DOHH2 (cell line): ENCODE results near the gene SDC4.

Experiments used
- H3F3A ChIP-seq: fragments of 200-600 bp; sonication (generic), shearing (Covaris generic); 2 replicates; pipeline ENCODE4 v1.6.0; 2016; ENCODE audit warnings: antibody characterized with exemption, mild to moderate bottlenecking; ENCODE audit not compliant: control insufficient read depth, insufficient read depth
- H3K27ac ChIP-seq: fragments of 200-600 bp; sonication (generic); 2 replicates; pipeline ENCODE4 v1.5.1; 2014; ENCODE audit warnings: low read depth, mild to moderate bottlenecking, low read length, moderate library complexity
- H3K27me3 ChIP-seq: fragments of 200-600 bp; sonication (generic); 2 replicates; pipeline ENCODE4 v1.6.1; 2014; ENCODE audit warnings: mild to moderate bottlenecking, low read length, mixed read lengths; ENCODE audit not compliant: control insufficient read depth
- H3K36me3 ChIP-seq: fragments of 200-600 bp; sonication (generic); 2 replicates; pipeline ENCODE4 v1.6.1; 2014; ENCODE audit warnings: mild to moderate bottlenecking, low read length, moderate library complexity, mixed read lengths; ENCODE audit not compliant: control insufficient read depth
- H3K4me1 ChIP-seq: fragments of 200-600 bp; sonication (generic); 2 replicates; pipeline ENCODE4 v1.6.1; 2014; ENCODE audit warnings: mild to moderate bottlenecking, low read length, mixed read lengths; ENCODE audit not compliant: control insufficient read depth
- H3K4me2 ChIP-seq: fragments of 200-600 bp; sonication (generic); 2 replicates; pipeline ENCODE4 v1.6.0; 2014; ENCODE audit warnings: mild to moderate bottlenecking, low read length, moderate library complexity
- H3K4me3 ChIP-seq: fragments of 200-600 bp; sonication (generic); 2 replicates; pipeline ENCODE4 v1.5.1; 2014; ENCODE audit warnings: mild to moderate bottlenecking, low read length, mixed read lengths
- H3K79me2 ChIP-seq: fragments of 200-600 bp; sonication (generic); 2 replicates; pipeline ENCODE4 v1.6.1; 2014; ENCODE audit warnings: mild to moderate bottlenecking, low read length, mixed read lengths; ENCODE audit not compliant: control insufficient read depth
- H3K9me2 ChIP-seq: fragments of 200-600 bp; sonication (generic); replicated peaks from 2 replicates; pipeline ENCODE4 v1.6.1; 2014; ENCODE audit warnings: mild to moderate bottlenecking, low read length, mixed read lengths; ENCODE audit not compliant: control insufficient read depth
- H3K9me3 ChIP-seq: fragments of 200-600 bp; sonication (generic); 2 replicates; pipeline ENCODE4 v1.6.1; 2014; ENCODE audit warnings: antibody characterized with exemption, low read length, mixed read lengths; ENCODE audit not compliant: control insufficient read depth, insufficient read depth
- H4K20me1 ChIP-seq: fragments of 200-600 bp; sonication (generic); 2 replicates; pipeline ENCODE4 v1.6.0; 2014; ENCODE audit warnings: low read depth, mild to moderate bottlenecking, antibody characterized with exemption, low read length, moderate library complexity; ENCODE audit not compliant: control insufficient read depth, insufficient read depth
- CTCF ChIP-seq: fragments of 200-600 bp; sonication (generic); IDR thresholded peaks from one replicate; pipeline ENCODE4 v1.5.1; 2014; ENCODE audit warnings: antibody characterized with exemption, mild to moderate bottlenecking, low read depth, low read length; ENCODE audit not compliant: poor library complexity, severe bottlenecking
- EZH2phosphoT487 ChIP-seq: fragments of 200-600 bp; sonication (generic); IDR thresholded peaks from 2 replicates; pipeline ENCODE4 v1.6.1; 2017; ENCODE audit warnings: borderline replicate concordance, mild to moderate bottlenecking, antibody characterized with exemption, low read length, moderate library complexity, mixed read lengths

SDC4 gene

GRCh38 chr20:45392733-45393132 is 44.5 kb upstream of the SDC4 start:
- Histone ChIP-seq H3K4me1 (no peaks in the 10 kb centered on the region), H3K9me2 (no peaks in the 10 kb centered on the region), H3K9me3 (no peaks in the 10 kb centered on the region), H3K27ac (no peak overlapping the region), H3K4me2 (no peak overlapping the region), H3K4me3 (no peak overlapping the region), H3K79me2 (no peaks in the 10 kb centered on the region), H4K20me1 (no peaks in the 10 kb centered on the region), H3K36me3 (no peaks in the 10 kb centered on the region), H3F3A (no peaks in the 10 kb centered on the region), H3K27me3 (no peaks in the 10 kb centered on the region)
- TF ChIP-seq CTCF (no peak), EZH2phosphoT487 (no peak)

GRCh38 chr20:45391559-45391958 is 43.3 kb upstream of the SDC4 start:
- Histone ChIP-seq H3K27ac (no peak overlapping the region), H3K4me1 (no peaks in the 10 kb centered on the region), H3K9me2 (no peaks in the 10 kb centered on the region), H3K4me3 (no peak overlapping the region), H3K36me3 (no peaks in the 10 kb centered on the region), H4K20me1 (no peaks in the 10 kb centered on the region), H3F3A (no peaks in the 10 kb centered on the region), H3K79me2 (no peaks in the 10 kb centered on the region), H3K4me2 (no peak overlapping the region), H3K9me3 (no peaks in the 10 kb centered on the region), H3K27me3 (no peaks in the 10 kb centered on the region)
- no peak for TF ChIP-seq CTCF
- TF ChIP-seq EZH2phosphoT487, result no peak

- no peaks in the 10 kb centered on the region for H3F3A ChIP-seq
- H3K4me1 ChIP-seq, result no peaks in the 10 kb centered on the region
- no peak for TF ChIP-seq EZH2phosphoT487
- no peak for TF ChIP-seq CTCF
- H3K79me2 ChIP-seq, result no peaks in the 10 kb centered on the region
- H3K4me3 ChIP-seq, result no peak overlapping the region
- no peaks in the 10 kb centered on the region for H4K20me1 ChIP-seq
- no peaks in the 10 kb centered on the region for H3K9me2 ChIP-seq
- H3K4me2 ChIP-seq, result no peak overlapping the region
- H3K27me3 ChIP-seq, result no peaks in the 10 kb centered on the region
- H3K27ac ChIP-seq, result no peak overlapping the region
- H3K9me3 ChIP-seq, result no peaks in the 10 kb centered on the region
- no peaks in the 10 kb centered on the region for H3K36me3 ChIP-seq
Measured at GRCh38 chr20:45390931-45391330, 42.7 kb upstream of the SDC4 start.

GRCh38 chr20:45387274-45387673 is 39.0 kb upstream of the SDC4 start:
- TF ChIP-seq CTCF (no peak), EZH2phosphoT487 (no peak)
- Histone ChIP-seq H3K4me1 (no peaks in the 10 kb centered on the region), H3K36me3 (no peaks in the 10 kb centered on the region), H3K9me3 (no peaks in the 10 kb centered on the region), H4K20me1 (no peaks in the 10 kb centered on the region), H3K79me2 (no peaks in the 10 kb centered on the region), H3K9me2 (no peaks in the 10 kb centered on the region), H3F3A (no peaks in the 10 kb centered on the region), H3K27ac (no peak overlapping the region), H3K27me3 (no peaks in the 10 kb centered on the region), H3K4me2 (no peak overlapping the region), H3K4me3 (no peak overlapping the region)
